Hematopoietic multipotent progenitor cell treated with erythropoietin and hydrocortisone succinate and interleukin-3 and kit ligand, for 4 days (in vitro differentiated cells): ENCODE data around the gene SLC25A45.
A peak's percentile ranks its signal among the peaks of the same experiment; 100 is the strongest.
"Not testable (repeated sequence)": the region's sequence is repeated elsewhere in the genome, so short reads cannot be mapped to it uniquely, and the experiment has no call there.

Experiments used
- DNase-seq: peaks from one replicate; pipeline ENCODE4 v3.0.0-alpha.2; 2015

Gene SLC25A45

GRCh38 chr11:65420979-65421793 is 38.7 kb upstream of the SLC25A45 start:
- DNase-seq = peak; percentile 98

DNA sequence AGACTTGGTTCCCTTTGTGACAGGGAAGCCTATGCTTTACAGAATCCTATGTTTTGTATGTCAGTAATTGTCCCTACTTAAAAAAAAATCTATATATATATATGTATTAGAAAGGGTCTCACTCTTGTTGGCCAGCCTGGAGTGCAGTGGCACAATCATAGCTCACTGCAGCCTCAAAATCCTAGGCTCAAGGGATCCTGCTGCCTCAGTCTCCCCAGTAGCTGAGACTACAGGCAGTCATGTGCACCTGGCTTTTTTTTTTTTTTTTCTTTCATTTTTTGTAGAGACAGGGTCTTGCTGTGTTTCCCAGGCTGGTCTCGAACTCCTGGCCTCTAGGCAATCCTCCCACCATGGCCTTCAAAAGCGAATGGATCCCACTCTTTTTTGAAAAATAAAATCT is 38.1 kb upstream of the SLC25A45 start:
- no peak for DNase-seq

DNA sequence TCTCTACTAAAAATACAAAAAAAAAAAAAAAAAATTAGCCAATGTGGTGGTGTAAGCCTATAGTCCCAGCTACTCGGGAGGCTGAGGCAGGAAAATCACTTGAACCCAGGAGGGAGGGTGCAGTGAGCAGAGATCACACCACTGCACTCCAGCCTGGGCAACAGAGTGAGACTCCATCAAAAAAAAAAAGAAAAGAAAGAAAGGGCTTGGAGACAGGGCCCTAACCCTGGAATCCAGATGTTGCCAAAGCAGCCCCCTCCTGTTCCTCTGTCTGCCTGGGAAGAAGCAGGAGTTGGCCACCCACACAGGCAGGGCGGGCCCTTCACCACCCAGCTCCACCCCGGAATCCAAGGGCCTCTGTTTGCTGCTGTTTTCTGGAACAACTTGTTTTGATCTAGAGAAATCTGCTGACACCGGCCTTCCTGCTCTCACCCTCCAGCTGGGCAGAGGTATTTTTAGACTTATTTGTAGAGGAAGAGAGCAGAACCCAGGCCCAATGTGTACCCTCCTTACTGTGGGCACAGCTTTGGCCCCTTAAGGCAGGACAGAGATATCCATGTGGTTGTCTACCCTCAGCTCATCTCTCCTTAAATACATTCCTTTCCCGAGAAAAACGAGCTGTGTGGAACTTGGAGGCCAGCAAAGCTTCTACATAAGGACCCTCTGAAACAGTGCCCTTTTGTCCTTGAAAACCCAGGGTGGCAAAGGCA is 37.5 kb upstream of the SLC25A45 start:
- DNase-seq = peak; percentile 93

GRCh38 chr11:65419460-65419771 is 37.0 kb upstream of the SLC25A45 start:
- peak; percentile 28 for DNase-seq

- DNase-seq = peak; percentile 99
Measured at GRCh38 chr11:65418681-65419459, 36.4 kb upstream of the SLC25A45 start.

GRCh38 chr11:65418431-65418680 is 35.9 kb upstream of the SLC25A45 start:
- DNase-seq = no peak

DNA sequence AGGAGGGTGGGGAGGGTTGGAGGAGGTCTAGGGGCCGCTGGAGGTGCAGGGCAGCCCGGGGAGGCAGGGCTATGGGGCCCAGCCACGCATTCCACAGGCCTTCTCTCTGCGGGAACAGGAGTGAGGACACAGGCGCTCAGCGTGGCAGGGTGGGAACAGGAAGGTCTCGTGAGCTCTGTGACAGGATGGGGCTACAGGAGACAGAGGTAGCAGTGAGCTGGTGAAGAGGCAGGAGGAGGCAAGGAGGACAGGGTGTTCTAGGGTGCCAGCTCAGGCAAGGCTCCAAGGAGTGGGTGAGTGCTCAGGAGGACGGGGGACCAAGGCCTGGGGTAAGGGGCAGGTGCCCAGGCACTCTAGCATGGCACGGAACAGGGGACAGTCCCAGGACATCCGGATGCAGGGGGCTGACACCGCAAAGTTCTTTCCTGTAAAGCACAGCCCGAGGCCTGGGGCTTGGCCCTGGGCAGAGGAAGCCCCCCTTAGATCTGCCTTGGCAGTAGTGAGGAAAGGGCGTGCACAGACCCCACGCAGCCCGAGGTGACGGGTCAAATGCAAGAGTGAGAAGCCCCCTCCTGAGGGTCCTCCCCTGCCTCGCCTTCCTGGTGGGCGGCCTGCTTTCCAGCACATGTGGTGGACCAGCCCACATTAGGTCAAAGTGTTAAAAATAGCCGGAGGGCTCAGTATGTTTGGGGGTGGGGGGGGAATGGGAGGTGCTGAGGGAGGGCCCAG is 35.4 kb upstream of the SLC25A45 start:
- DNase-seq = peak; percentile 57

DNA sequence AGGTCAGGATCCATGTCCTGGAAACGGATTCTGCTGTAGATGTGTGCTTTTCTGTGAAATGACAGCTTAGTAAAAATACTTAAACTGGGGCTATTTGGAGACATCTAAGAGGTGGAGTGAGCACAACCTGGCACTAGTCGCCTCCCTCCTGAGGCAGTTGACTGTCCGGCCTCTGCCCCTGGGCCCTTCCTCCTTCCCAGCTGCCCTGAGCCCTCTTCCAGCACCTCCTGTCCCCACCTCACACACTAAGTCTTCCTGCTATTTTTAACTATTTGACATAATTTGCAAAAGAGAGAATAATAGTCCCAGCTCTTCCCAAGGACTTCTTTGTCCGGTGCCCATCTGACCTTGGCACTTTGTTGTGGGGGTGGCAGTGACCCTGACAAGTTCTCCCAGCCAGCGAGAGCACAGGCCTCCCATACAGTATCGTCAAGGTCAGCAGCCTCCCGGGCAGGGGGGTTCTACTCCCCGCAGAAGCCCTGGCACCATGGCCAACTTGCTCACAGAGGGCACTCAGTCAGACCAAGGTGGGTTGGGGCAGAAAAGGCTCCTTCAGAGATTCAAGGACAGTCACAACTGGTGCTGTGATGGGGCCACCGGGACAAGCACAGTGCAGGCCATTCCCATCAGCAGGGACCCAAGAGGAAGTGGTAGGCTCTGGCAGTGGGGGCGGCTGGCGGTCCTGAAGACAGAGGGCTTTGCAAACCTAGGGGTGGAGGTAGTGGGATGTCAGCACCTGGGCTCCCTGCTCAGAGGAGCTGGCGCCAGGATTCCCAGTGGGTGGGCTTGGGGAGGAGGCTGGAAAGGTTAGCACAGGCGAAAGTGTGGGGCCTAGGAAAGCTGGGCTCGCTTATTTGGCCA is 34.6 kb upstream of the SLC25A45 start:
- DNase-seq = peak; percentile 64

DNA sequence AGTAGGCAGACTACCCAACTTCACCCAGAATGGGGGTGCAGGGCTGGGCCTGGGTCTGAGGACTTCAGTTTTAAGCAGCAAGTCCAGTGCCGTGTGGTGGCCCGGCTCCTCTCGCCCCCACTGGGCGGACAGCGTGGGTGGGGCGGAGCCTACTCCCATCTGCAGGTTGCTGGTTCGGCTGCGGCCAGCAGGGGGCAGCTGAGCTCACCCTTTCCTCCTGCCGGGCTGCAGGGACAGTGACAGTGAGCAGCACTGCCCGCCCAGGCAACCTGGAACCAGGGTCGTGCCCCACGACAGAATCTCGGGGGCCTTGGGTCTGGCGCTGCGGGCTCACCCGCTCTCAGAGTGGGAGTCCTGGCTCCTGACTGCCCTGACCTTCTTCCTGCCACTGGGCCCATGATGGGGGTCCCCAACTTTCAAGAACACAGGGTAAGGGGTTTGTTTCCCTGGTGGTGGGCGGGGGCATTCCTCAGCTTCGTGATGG is 33.9 kb upstream of the SLC25A45 start:
- DNase-seq = peak; percentile 95

- no peak for DNase-seq
Measured at GRCh38 chr11:65415499-65416340, 33.3 kb upstream of the SLC25A45 start.

GRCh38 chr11:65414776-65415498 is 32.5 kb upstream of the SLC25A45 start:
- DNase-seq = no peak

DNA sequence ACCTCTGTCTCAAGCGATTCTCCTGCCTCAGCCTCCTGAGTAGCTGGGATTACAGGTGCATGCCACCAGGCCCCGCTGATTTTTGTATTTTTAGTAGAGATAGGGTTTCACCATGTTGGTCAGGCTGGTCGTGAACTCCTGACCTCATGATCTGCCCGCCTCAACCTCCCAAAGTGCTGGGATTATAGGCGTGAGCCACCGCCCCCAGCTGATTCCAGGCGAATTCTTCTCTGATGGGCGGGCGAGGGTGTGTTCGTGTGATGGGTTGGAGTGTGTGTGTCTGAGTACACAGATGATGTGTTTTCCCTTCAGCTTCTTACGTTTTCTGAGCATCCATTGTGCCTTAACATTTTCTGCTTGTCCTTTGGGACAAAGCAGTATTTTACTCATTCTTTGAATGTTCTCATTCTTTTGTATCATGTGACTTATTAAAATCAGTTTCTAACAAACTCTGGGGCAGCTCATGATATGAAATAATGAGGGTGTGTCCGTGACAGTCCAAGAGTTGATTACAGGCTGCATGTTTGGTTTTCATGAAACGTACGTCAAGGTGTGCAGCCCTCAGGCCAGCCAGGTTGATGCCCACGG is 30.7 kb upstream of the SLC25A45 start:
- not testable (repeated sequence) for DNase-seq

- no peak for DNase-seq
Measured at GRCh38 chr11:65412271-65413076, 30.0 kb upstream of the SLC25A45 start.

- DNase-seq = no peak
Measured at GRCh38 chr11:65411681-65412070, 29.2 kb upstream of the SLC25A45 start.

DNA sequence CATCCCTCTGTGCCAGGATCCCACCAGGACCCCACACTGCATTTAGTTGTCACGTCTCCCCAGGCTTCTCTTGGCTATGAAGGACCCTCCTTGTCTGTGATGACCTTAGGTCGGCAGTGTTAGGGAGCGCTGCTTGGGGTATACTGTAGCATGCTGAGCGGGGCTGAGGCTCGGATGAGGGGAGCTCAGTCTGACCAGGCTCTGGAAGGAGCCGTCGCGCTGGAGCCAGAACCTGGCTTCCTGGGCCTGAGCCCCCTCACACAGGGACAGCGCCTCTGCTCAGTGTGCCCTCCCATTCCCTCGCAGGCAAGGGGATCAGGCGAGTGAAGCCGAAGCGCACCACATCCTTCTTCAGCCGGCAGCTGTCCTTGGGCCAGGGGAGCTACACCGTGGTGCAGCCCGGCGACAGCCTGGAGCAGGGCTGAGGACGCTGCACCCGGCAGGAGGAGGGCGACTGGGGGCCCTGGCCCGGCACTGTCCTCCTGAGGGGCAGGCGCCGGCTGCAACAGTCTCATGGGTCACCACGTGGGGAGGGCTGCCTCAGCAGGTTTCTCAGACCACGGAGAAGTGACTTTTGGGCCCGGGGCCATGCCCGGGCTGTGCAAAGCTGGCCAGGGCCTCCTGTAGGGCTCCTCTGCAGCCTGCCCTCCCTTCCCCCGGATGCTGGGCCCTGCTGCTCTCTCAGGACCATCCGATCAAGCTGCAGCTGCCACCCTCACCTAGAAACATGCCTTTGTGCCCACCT is 28.7 kb upstream of the SLC25A45 start:
- DNase-seq = no peak

GRCh38 chr11:65404638-65405339 is 22.3 kb upstream of the SLC25A45 start:
- DNase-seq = no peak

DNA sequence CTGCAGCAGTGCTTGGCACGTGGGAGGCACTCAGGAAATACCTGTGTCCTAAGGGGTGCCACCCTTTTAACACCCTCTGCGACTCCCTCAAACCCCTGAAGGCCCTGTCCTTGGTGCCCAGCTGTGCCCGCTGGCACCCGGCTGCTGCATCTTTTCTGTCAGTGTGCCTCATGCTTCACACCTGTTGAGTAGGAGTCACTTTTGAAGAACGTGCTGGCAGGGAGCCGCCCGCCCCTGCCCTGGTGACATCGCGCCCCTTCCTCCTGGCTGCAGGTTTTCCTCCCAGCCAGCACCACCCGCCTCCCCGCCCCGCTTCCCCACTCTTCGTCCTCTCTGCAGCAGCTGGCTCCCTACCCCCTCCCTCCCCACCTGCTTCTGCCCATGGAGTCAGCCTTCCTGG is 21.8 kb upstream of the SLC25A45 start:
- no peak for DNase-seq

DNA sequence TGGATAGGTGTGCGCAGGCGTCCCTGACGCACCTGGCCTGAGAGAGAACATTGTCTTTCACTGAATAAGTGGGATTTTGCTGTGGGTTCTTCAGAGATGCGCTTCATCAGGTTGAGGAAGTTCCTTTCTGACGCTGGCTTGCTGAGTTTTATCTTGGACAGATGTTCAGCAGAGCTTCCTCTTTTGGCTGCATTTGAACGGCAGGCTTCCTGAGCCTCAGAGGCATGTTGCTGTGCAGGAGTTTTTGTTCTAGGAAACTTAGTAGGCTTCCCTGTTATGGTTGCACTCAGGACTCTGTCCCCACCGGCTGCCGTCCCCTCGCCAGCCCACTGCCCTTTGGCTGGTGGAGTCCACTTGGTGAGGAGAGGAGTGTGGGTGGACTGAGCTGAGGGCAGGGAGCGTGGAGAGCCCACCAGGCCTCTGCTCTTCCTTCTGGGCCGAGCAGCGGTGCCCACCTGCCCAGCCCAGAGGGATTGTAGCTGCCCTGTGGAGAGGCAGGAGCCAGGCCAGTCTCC is 21.2 kb upstream of the SLC25A45 start:
- DNase-seq = peak; percentile 96
